ENCODE data around the gene PCDHGC4. TPM values are rescaled to one million over a fixed set of nuclear protein-coding genes. Genes with fewer than 3 reads are reported as not detected.

PCDHGC4 gene
- total RNA-seq, 4 donors from 2014 or later: 2.9 to 8.0 (median 6.7) TPM

DNA sequence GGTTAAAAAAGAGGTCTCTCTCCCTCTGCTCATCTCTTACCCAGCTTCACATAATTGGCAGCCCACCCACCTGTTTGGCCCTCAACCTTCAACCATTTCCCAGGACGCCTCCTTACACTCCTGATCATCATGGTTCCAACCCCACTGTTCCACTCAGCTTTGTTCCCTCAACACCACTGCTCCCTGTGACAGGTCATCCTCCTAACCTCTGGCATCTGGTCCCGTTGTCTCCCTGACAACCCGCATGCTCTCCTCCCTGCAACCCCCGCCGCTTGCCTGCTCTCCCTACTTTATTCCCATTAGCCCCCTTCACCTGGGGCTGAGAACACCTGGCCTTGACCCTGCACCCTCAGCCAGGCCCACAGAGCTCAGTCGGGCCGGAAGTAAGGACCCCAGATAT is 16.9 kb downstream of the PCDHGC4 start:
- intact Hi-C loops (cut with DNase I; ENCODE audit: low total_unique reads): no loop called here
- no peak for DNase-seq
- no peaks in the 10 kb centered on the region for H3K36me3 ChIP-seq

DNA sequence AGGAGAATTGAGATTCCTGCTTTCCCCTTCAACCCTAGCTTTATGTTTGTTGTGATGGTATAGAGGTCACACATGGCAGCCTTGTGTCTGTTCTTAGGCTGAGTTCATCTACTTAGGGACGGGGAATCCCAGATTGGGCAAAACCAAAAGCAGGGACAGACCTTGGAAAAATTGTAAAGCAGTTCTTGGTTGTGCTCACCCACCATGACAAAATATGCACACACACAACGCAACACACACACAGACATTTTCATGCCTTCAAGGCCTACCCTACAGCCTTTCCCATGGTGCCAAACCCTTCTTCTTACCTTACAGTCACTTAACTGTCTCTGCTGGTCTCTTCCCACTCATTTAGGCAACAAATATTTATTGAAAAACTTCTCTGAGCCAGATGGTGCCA is 18.9 kb downstream of the PCDHGC4 start:
- DNase-seq: no peak
- H3K36me3 ChIP-seq: no peaks in the 10 kb centered on the region
- no peaks in the 10 kb centered on the region for H3K9me3 ChIP-seq
- H3K4me1 ChIP-seq: peaks cover 4 to 6% of the 10 kb centered on the region in 2 donors
- no peak for TF ChIP-seq POLR2A (IDR thresholded peaks at IDR 0.05)
- TF ChIP-seq, protein P1, sequence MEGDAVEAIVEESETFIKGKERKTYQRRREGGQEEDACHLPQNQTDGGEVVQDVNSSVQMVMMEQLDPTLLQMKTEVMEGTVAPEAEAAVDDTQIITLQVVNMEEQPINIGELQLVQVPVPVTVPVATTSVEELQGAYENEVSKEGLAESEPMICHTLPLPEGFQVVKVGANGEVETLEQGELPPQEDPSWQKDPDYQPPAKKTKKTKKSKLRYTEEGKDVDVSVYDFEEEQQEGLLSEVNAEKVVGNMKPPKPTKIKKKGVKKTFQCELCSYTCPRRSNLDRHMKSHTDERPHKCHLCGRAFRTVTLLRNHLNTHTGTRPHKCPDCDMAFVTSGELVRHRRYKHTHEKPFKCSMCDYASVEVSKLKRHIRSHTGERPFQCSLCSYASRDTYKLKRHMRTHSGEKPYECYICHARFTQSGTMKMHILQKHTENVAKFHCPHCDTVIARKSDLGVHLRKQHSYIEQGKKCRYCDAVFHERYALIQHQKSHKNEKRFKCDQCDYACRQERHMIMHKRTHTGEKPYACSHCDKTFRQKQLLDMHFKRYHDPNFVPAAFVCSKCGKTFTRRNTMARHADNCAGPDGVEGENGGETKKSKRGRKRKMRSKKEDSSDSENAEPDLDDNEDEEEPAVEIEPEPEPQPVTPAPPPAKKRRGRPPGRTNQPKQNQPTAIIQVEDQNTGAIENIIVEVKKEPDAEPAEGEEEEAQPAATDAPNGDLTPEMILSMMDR (IDR thresholded peaks at IDR 0.05): no peak
- no peaks in the 10 kb centered on the region for H3K27me3 ChIP-seq
- H3K4me3 ChIP-seq: no peak overlapping the region
- H3K27ac ChIP-seq: no peak overlapping the region
- intact Hi-C loops (cut with DNase I; ENCODE audit: low total_unique reads): no loop called here

More for the DNA sequence above, 16.9 kb downstream of the PCDHGC4 start:
- H3K27ac ChIP-seq: no peak overlapping the region
- TF ChIP-seq, protein P1 (IDR thresholded peaks at IDR 0.05): no peak
- no peak for TF ChIP-seq POLR2A (IDR thresholded peaks at IDR 0.05)
- H3K4me1 ChIP-seq: peaks cover 0 to 4% of the 10 kb centered on the region in 2 donors
- no peak overlapping the region for H3K4me3 ChIP-seq
- H3K9me3 ChIP-seq: no peaks in the 10 kb centered on the region
- no peaks in the 10 kb centered on the region for H3K27me3 ChIP-seq

DNA sequence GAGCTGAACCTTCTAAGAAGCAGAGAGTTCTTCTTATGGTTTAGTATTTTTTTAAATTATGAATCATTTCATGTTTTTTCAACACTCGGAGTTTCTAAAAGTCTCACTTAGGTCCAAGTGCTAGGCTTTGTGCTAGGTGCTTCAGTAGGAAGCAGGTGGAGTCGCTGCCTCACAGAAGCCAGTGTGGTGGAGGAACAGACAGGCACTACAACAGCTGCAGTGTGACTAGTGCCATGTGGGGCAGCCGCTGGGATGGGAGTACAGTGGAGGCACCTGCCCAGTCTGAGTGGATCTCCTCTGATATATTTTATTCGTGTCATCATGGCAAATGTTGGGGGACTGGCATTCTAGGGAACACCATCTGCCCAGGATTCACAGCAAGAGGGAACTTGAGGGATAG is 19.4 kb downstream of the PCDHGC4 start:
- H3K4me3 ChIP-seq: no peak overlapping the region
- no peaks in the 10 kb centered on the region for H3K9me3 ChIP-seq
- H3K27ac ChIP-seq: no peak overlapping the region
- no peak for DNase-seq
- no peak for TF ChIP-seq POLR2A (IDR thresholded peaks at IDR 0.05)
- TF ChIP-seq, protein P1 (IDR thresholded peaks at IDR 0.05): no peak
- H3K4me1 ChIP-seq: peaks cover 5 to 7% of the 10 kb centered on the region in 2 donors
- H3K27me3 ChIP-seq: no peaks in the 10 kb centered on the region
- H3K36me3 ChIP-seq: no peaks in the 10 kb centered on the region
- intact Hi-C loops (cut with DNase I; ENCODE audit: low total_unique reads): no loop called here

DNA sequence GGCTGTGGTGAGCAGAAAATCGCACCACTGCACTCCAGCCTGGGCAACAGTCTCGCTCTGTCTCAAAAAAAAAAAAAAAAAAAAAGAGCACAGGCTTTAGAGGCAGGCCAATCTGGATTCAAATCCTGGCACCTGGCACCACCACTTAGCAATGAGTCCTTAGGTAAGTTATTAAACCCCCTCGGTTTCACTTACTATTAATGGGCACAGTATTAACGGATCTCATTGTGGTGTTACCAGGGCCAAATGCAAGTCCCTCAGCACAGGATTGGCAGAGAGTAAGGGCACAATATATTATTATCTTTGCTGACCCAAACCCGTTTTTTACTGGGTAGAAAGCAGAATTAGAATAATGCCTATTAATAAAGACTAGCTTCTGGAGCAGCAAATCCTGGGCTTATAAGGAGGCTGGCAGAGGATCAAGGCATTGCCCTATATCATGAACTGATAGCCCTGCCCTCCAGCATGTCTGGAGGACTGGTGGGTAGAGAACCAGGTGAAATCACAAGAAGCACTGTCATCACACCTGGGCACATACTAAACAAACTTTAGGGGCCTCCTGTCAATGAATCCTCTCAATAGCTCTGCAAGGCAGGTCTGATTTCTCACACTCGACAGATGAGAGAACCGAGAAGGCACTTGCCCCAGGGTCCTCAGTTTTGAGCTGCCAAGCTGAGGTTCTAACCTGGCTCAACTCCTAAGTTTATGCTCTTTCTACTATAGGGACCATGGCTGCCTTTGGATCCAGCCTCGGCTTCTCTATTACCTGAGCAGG is 21.7 kb downstream of the PCDHGC4 start:
- H3K27ac ChIP-seq: peak overlapping the region; percentile 97 to 98
- no peak for TF ChIP-seq POLR2A (IDR thresholded peaks at IDR 0.05)
- TF ChIP-seq, protein P1 (IDR thresholded peaks at IDR 0.05): no peak
- no peak overlapping the region for H3K4me3 ChIP-seq
- intact Hi-C loops (cut with DNase I; ENCODE audit: low total_unique reads): no loop called here
- peaks cover 13 to 17% of the 10 kb centered on the region in 2 donors for H3K4me1 ChIP-seq
- no peak for DNase-seq
- H3K36me3 ChIP-seq: no peaks in the 10 kb centered on the region
- no peaks in the 10 kb centered on the region for H3K9me3 ChIP-seq
- no peaks in the 10 kb centered on the region for H3K27me3 ChIP-seq

DNA sequence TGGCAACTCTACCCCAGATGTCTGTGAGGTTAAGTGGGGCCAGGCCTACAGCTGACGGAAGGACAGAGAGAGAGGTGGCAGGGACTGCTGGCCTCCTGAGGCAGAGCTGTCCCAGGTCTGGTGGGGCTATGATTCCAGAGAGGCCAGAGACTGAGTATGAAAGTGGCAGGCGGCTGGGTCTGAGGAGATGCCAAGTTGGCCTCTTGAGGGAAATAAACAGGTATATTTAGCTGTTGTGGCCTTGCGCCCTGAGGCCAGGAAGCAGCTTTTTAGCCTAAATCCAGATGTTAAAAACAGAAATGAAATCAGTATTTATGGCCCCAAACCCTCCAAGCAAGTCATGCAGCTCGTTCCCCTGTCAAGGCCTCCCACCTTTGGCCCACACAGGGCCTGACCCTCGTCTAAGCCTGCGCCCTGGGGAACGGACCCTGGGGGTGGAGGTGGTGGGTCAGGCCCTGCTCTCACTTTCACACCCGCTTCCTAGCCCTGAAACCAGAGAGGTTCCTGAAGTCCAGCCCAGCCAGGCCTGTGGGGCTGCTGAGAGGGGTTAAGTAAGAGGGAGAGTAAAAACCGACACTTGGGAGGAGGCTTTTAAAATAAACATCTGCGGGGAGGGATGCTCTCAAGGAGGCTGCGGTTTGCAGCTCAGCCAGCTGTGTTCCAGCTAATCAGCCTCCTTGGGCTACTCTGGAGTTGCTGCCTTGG is 22.7 kb downstream of the PCDHGC4 start:
- H3K4me3 ChIP-seq: no peak overlapping the region
- no peak for TF ChIP-seq POLR2A (IDR thresholded peaks at IDR 0.05)
- TF ChIP-seq, protein P1 (IDR thresholded peaks at IDR 0.05): no peak
- peak; percentile 74 to 76 for DNase-seq
- H3K36me3 ChIP-seq: no peaks in the 10 kb centered on the region
- H3K27me3 ChIP-seq: no peaks in the 10 kb centered on the region
- intact Hi-C loops (cut with DNase I; ENCODE audit: low total_unique reads): no loop called here
- peaks cover 13 to 17% of the 10 kb centered on the region in 2 donors for H3K4me1 ChIP-seq
- peak overlapping the region; percentile 97 to 98 for H3K27ac ChIP-seq
- no peaks in the 10 kb centered on the region for H3K9me3 ChIP-seq

All from uterus (tissue), 4 donors.